GM19328 (cell line): ENCODE data around the gene EIF2S2.
A peak's percentile ranks its signal among the peaks of the same experiment; 100 is the strongest.
"Not testable (repeated sequence)": the region's sequence is repeated elsewhere in the genome, so short reads cannot be mapped to it uniquely, and the experiment has no call there.

Experiments
- ATAC-seq: cut with Tn5 transposase; IDR thresholded peaks from one replicate; pipeline ENCODE4 v1.9.1; 2021; ENCODE audit warnings: mild to moderate bottlenecking, moderate library complexity; ENCODE audit not compliant: unreplicated experiment

The EIF2S2 gene

DNA sequence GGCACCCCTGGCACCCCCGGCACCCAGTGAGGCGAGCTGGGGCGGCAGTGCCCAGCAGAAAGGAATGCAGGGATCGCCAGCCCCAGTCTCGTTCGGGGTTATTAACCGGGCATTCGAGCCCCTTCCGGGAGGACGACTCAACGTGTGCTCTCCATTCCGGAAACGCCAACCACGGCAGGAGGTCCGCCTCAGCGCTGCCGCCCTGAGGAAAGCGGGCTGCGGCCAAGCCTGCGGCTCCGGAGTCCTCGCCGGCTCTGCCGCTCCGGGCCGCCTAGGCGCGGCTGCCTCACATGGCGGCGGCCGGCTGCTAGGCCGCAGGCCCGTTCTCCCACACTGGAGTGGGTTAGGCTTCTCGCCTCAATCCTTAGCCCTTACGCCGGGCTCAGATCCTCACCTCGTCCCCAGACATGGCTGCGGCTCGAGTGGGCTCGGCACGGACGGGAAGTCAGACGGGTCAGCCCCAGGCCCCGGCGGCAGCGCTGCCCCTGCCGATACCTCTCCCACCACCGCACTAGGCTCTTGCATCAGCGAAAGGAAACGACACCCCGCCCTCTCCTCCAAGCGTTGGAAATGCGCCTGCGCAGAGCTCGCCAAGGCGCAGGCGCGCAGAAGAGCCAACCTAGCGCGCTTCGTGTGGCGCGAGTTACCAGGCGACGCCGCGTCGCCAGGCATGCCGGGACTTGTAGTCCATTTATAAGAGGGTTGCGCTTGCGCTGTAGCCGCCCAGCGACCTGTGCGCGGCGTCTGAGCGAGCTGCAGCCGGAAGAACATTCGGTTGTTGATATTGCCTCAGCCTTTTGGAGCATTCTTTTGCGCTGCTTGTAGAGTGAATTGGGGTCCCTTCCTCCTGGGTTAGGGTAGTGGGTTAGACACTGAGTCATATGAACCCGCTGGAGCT, at the start of gene EIF2S2:
EIF2S2 (minus strand) TSS at position 542 of the 898 bp plus-strand sequence; CDS start at position 409, 133 bp downstream.
- peak; percentile 87 for ATAC-seq

- not testable (repeated sequence) for ATAC-seq
Measured at GRCh38 chr20:34157697-34158096, 45.7 kb upstream of the EIF2S2 start.

GRCh38 chr20:34155836-34156235, 43.8 kb upstream of the EIF2S2 start:
- no peak for ATAC-seq

GRCh38 chr20:34153169-34153568, 41.1 kb upstream of the EIF2S2 start:
- not testable (repeated sequence) for ATAC-seq

GRCh38 chr20:34152073-34152472, 40.0 kb upstream of the EIF2S2 start:
- not testable (repeated sequence) for ATAC-seq

DNA sequence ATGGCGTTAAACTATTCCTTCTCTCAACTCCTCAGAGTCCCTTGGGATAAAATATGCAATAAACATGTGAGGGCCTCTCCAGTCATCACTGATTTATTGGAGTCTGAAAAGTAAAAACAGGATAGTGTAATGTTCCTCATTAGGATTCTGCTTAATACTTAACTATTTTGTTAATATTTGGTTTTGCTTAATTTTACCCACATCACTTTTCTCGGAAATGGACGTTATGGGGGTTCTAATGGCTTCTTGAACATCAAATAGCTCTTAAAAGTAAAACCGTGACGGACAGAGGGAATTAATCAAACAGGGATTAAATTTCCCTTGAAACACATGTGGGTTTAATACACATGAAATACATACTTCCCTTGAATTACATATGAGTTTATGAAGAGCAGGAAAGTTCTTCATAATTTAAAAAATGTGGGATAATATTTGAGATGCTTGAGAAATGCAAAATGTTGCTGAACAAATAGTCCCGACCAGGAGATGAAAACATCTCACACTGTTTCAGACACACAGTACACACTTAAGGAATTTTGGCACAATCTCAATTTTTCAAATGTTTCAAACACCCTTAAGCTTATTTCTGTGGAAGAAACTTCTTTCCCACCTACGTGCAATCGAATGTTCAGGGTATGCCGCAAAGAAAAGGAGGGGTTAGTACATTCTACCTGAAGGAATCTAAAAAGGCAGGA, 38.4 kb upstream of the EIF2S2 start:
- no peak for ATAC-seq

- ATAC-seq = no peak
Measured at GRCh38 chr20:34145280-34145819, 33.3 kb upstream of the EIF2S2 start.

DNA sequence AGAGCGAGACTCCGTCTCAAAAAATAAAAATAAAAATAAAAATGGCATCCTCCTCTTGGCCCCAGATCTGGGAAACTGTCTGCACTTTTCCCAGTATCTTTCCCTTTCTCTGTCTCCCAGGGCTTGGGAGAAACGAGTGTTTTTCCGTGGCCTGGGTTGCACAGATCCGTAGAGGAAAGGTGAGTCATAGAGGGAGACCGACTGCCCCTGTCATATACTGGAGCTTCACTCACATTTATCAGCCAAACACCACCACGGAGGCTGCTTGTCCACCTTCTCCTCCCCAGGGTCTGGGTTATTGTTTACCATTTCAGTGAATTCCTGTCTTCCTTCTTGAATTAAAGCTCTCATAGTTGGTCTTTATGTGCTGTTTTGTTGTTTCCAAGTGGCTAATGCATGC, 31.9 kb upstream of the EIF2S2 start:
- ATAC-seq = no peak

GRCh38 chr20:34142121-34142520, 30.1 kb upstream of the EIF2S2 start:
- ATAC-seq = no peak

DNA sequence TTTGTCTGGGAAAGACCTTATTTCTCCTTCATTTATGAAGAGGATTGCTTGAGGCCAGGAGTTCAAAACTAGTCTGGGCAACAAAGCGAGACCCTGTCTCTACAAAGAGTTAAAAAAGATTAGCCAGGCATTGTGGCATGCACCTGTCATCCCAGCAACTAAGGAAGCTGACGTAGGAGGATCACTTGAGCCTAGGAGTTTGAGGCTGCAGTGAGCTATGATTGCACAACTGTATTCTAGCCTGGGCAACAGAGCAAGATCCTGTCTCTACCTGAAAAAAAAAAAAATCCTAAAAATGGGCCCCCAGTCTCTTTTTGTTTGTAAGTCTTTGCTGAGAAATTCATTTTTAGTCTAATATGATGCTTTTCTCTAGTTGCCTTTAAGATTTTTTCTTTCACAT, 29.2 kb upstream of the EIF2S2 start:
- ATAC-seq = no peak

GRCh38 chr20:34135525-34136275, 23.7 kb upstream of the EIF2S2 start:
- ATAC-seq = not testable (repeated sequence)

DNA sequence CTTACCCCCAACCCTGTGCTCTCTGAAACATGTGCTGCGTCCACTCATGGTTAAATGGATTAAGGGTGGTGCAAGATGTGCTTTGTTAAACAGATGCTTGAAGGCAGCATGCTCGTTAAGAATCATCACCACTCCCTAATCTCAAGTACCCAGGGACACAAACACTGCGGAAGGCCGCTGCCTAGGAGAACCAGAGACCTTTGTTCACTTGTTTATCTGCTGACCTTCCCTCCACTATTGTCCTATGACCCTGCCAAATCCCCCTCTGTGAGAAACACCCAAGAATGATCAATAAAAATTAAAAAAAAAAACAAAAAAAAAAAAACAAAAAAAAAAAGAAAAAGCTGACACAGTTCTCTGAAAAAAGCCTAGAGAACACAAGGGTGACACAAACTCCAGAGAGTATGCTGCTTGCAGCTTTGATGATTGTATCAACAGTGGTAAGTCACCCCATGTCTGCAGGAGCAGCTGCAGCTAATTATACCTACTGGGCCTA, 21.4 kb upstream of the EIF2S2 start:
- not testable (repeated sequence) for ATAC-seq

GRCh38 chr20:34132943-34133342, 20.9 kb upstream of the EIF2S2 start:
- ATAC-seq = not testable (repeated sequence)

GRCh38 chr20:34132491-34132890, 20.4 kb upstream of the EIF2S2 start:
- ATAC-seq = not testable (repeated sequence)

- ATAC-seq = no peak
Measured at GRCh38 chr20:34131491-34131890, 19.4 kb upstream of the EIF2S2 start.

DNA sequence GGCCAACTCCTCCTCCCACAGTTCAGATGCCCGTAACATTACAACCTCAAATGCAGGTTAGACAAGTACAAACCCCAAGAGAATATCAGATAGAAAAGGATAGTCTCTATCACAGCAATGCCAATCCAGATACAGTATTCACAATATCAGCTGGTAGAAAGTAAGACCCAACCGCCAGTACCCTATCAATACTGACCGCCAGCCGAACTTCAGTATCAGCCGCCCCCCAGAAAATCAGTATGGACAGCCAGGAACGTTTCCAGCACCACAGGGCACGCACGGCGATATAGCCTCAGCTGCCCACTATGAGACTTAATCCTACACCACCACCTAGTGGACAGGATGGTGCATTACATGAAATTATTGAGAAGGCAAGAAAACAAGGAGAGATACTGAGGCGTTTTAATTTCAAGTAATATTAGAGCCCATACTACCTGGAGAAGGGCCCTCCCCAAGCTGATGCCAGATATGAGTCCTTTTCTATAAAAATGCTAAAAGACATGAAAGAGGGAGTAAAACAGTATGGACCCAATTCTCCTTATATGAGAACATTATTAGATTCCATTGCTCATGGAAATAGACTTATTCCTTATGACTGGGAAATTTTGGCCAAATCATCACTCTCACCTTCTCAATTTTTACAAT, 17.6 kb upstream of the EIF2S2 start:
- ATAC-seq = no peak

GRCh38 chr20:34127792-34128191, 15.7 kb upstream of the EIF2S2 start:
- no peak for ATAC-seq

GRCh38 chr20:34124469-34125249, 12.6 kb upstream of the EIF2S2 start:
- ATAC-seq = no peak

DNA sequence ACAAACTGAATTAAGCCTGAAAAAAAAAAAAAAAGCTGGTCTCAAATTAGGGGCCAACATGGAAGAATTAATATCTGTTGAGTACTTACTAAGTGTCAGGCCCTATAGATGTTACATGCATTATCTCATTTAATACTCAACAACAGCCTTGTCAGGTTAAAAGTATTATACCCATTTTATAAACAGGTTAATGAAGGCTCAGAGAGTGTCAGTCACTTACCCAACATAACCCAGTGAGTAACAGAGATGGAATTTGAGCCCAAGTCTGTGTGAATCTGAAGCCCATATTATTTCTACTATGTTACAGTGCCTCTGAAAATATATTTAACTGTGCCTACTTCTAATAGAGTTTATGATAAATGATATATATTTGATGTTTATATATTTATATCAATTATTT, 11.3 kb upstream of the EIF2S2 start:
- ATAC-seq = no peak
